ENCODE data around the gene USP19.

USP19 gene

DNA sequence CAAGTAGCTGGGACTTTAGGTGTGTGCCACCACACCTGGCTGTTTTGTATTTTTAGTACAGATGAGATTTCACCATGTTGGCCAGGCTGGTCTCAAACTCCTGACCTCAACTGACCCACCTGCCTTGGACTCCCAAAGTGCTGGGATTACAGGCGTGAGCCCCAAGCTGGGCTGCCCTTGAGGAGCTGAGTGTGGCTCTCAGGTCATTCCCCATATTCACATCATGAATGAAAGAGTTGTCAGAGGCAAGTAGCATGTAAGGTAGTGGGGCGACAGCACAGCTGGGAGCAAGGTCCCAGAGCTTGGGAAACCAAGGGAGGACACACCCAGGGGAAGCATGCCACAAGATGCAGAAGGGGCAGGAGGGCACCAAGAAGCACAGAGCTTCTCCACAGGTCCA lies 40.6 kb upstream of the USP19 start:
- Histone ChIP-seq H3K9me3 (ENCODE audit: severe bottlenecking) (no peaks in the 10 kb centered on the region), H3K4me3 (ENCODE audit: severe bottlenecking) (no peak overlapping the region), H3K4me1 (ENCODE audit: insufficient read depth, poor library complexity, severe bottlenecking) (peaks cover 3% of the 10 kb centered on the region), H3K27ac (ENCODE audit: poor library complexity, severe bottlenecking) (no peak overlapping the region), H3K27me3 (ENCODE audit: insufficient read depth, poor library complexity, severe bottlenecking) (no peaks in the 10 kb centered on the region), H3K36me3 (ENCODE audit: low read depth) (peaks cover 20% of the 10 kb centered on the region)
- TF ChIP-seq, protein P1, sequence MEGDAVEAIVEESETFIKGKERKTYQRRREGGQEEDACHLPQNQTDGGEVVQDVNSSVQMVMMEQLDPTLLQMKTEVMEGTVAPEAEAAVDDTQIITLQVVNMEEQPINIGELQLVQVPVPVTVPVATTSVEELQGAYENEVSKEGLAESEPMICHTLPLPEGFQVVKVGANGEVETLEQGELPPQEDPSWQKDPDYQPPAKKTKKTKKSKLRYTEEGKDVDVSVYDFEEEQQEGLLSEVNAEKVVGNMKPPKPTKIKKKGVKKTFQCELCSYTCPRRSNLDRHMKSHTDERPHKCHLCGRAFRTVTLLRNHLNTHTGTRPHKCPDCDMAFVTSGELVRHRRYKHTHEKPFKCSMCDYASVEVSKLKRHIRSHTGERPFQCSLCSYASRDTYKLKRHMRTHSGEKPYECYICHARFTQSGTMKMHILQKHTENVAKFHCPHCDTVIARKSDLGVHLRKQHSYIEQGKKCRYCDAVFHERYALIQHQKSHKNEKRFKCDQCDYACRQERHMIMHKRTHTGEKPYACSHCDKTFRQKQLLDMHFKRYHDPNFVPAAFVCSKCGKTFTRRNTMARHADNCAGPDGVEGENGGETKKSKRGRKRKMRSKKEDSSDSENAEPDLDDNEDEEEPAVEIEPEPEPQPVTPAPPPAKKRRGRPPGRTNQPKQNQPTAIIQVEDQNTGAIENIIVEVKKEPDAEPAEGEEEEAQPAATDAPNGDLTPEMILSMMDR (IDR thresholded peaks at IDR 0.05; ENCODE audit: poor library complexity, severe bottlenecking) = no peak
- no peak for DNase-seq (ENCODE audit: low spot score)
- no peak for ATAC-seq (ENCODE audit: low read depth)

DNA sequence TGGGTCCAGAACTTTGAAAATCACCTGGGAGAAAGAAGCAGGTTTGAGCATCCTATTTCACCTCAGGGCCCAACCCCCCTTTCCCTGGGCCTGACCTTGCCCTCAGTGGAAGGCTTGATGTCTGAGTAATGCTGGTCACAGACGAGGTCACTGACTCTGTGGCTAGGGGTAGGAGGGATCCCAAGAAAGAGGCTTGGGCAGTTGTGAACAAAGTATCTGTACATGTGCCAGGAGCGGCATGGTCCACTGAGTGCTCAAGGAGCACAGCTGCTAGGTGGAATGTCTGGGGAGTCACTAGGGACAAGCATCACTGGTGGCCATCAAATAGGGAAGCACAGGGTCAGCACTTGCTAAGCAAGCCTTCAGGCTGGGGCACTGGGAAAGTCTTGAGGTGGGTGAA lies 38.2 kb upstream of the USP19 start:
- no peaks in the 10 kb centered on the region for H3K27me3 ChIP-seq (ENCODE audit: insufficient read depth, poor library complexity, severe bottlenecking)
- no peak overlapping the region for H3K27ac ChIP-seq (ENCODE audit: poor library complexity, severe bottlenecking)
- peaks cover 9% of the 10 kb centered on the region for H3K36me3 ChIP-seq (ENCODE audit: low read depth)
- H3K4me1 ChIP-seq (ENCODE audit: insufficient read depth, poor library complexity, severe bottlenecking) = no peaks in the 10 kb centered on the region
- H3K9me3 ChIP-seq (ENCODE audit: severe bottlenecking) = no peaks in the 10 kb centered on the region
- H3K4me3 ChIP-seq (ENCODE audit: severe bottlenecking) = no peak overlapping the region
- TF ChIP-seq, protein P1 (IDR thresholded peaks at IDR 0.05; ENCODE audit: poor library complexity, severe bottlenecking) = no peak
- DNase-seq (ENCODE audit: low spot score) (no peak), ATAC-seq (ENCODE audit: low read depth) (peak; percentile 25; the same call in 1 of the 3 replicates)

DNA sequence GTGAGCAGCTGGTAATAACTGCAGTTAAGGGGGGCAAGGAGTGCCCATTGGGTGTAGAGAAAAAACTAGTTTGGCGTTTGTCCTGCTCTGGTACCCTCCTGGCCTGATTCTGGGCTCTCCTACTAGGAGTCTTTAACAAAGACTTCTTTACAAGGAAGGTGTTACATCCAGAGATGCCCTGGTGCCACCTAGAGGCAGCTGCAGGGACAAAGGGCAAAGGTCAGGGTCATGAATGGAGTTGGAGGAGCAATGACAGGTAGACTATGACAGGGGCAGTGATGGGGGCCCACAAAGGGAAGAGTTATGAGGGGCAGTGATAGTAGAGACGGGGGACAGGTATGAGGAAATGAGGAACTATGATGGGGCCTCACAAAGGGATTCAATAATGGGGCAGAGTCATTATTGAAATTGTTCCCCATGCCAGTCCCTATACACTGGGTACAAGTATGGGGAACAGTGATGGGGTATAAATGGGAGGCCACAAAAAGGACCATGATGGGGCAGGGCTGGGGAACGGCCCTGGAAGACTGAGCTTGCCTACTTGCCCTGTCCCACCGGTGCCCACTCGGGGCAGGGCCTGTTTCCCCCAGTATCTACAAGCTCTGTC lies 37.6 kb upstream of the USP19 start:
- Histone ChIP-seq H3K27ac (ENCODE audit: poor library complexity, severe bottlenecking) (no peak overlapping the region), H3K9me3 (ENCODE audit: severe bottlenecking) (no peaks in the 10 kb centered on the region), H3K4me3 (ENCODE audit: severe bottlenecking) (no peak overlapping the region), H3K4me1 (ENCODE audit: insufficient read depth, poor library complexity, severe bottlenecking) (no peaks in the 10 kb centered on the region), H3K36me3 (ENCODE audit: low read depth) (0 out of 2 replicates have a peak, but pooled peaks cover 6% of the 10 kb centered on the region), H3K27me3 (ENCODE audit: insufficient read depth, poor library complexity, severe bottlenecking) (no peaks in the 10 kb centered on the region)
- ATAC-seq (ENCODE audit: low read depth) = peak; percentile 42; the same call in 2 of the 3 replicates
- DNase-seq (ENCODE audit: low spot score) = no peak
- TF ChIP-seq, protein P1 (IDR thresholded peaks at IDR 0.05; ENCODE audit: poor library complexity, severe bottlenecking) = peak; percentile 69

DNA sequence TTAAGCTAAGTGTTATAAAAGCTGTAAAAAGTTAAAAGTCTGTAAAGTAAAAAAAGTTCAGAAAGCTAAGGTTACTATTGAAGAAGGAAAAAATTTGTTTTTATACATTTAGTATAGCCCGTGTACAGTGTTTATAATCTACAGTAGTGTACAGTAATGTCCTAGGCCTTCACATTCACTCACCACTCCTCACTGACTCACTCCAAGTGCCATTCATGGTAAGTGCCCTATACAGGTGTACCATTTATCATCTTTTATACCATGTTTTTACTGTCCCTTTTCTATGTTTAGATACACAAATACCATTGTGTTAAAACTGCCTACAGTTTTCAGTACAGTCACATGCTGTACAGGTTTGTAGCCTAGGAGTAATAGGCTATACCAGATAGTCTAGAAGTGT lies 36.7 kb upstream of the USP19 start:
- Histone ChIP-seq H3K36me3 (ENCODE audit: low read depth) (no peaks in the 10 kb centered on the region), H3K27me3 (ENCODE audit: insufficient read depth, poor library complexity, severe bottlenecking) (no peaks in the 10 kb centered on the region), H3K9me3 (ENCODE audit: severe bottlenecking) (no peaks in the 10 kb centered on the region), H3K4me1 (ENCODE audit: insufficient read depth, poor library complexity, severe bottlenecking) (no peaks in the 10 kb centered on the region), H3K27ac (ENCODE audit: poor library complexity, severe bottlenecking) (no peak overlapping the region), H3K4me3 (ENCODE audit: severe bottlenecking) (no peak overlapping the region)
- TF ChIP-seq, protein P1 (IDR thresholded peaks at IDR 0.05; ENCODE audit: poor library complexity, severe bottlenecking) = no peak
- no peak for ATAC-seq (ENCODE audit: low read depth)
- no peak for DNase-seq (ENCODE audit: low spot score)

DNA sequence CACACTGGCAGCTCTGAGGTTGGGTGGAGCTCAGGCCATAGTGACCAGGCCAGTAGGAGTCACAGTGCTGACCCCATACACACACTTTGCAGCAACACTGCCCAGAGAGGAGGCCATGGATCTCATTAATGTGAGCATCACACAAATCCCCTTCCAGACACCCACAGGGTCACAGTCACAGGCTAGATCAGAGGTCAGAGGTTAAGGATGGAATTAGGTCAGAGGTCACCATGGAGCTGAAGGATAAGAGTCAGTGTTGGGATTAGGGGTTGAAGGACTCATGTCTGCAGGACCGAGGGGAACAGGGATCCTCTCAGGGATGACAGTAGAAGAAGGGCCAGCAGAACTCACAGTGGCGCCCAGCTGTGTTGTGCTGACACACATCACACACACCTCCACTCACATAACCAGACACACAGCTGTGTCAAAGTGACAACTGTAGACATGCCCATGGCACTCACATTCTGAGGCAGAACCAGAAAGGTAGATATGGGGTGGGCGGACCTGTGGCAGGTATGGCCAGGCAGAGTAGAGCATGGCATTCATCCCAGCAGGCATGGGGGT lies 32.8 kb upstream of the USP19 start:
- no peaks in the 10 kb centered on the region for H3K36me3 ChIP-seq (ENCODE audit: low read depth)
- no peak for DNase-seq (ENCODE audit: low spot score)
- no peaks in the 10 kb centered on the region for H3K9me3 ChIP-seq (ENCODE audit: severe bottlenecking)
- no peak overlapping the region for H3K4me3 ChIP-seq (ENCODE audit: severe bottlenecking)
- no peak for ATAC-seq (ENCODE audit: low read depth)
- H3K4me1 ChIP-seq (ENCODE audit: insufficient read depth, poor library complexity, severe bottlenecking) = no peaks in the 10 kb centered on the region
- no peaks in the 10 kb centered on the region for H3K27me3 ChIP-seq (ENCODE audit: insufficient read depth, poor library complexity, severe bottlenecking)
- TF ChIP-seq, protein P1 (IDR thresholded peaks at IDR 0.05; ENCODE audit: poor library complexity, severe bottlenecking) = no peak
- no peak overlapping the region for H3K27ac ChIP-seq (ENCODE audit: poor library complexity, severe bottlenecking)
